MM.1S (cell line): ENCODE results near the gene CSTF3.

Experiments
- EZH2phosphoT487 ChIP-seq: fragments of 300-600 bp; sonication (generic); IDR thresholded peaks from 2 replicates; pipeline ENCODE4 v1.6.1; 2018; ENCODE audit warnings: antibody characterized with exemption, low read length
- TF ChIP-seq, protein P1 (sequence below): fragments of 300-600 bp; sonication (generic); IDR thresholded peaks from 2 replicates; pipeline ENCODE4 v1.5.1; 2016; ENCODE audit warnings: antibody characterized with exemption, low read length, mixed read lengths

DNA sequence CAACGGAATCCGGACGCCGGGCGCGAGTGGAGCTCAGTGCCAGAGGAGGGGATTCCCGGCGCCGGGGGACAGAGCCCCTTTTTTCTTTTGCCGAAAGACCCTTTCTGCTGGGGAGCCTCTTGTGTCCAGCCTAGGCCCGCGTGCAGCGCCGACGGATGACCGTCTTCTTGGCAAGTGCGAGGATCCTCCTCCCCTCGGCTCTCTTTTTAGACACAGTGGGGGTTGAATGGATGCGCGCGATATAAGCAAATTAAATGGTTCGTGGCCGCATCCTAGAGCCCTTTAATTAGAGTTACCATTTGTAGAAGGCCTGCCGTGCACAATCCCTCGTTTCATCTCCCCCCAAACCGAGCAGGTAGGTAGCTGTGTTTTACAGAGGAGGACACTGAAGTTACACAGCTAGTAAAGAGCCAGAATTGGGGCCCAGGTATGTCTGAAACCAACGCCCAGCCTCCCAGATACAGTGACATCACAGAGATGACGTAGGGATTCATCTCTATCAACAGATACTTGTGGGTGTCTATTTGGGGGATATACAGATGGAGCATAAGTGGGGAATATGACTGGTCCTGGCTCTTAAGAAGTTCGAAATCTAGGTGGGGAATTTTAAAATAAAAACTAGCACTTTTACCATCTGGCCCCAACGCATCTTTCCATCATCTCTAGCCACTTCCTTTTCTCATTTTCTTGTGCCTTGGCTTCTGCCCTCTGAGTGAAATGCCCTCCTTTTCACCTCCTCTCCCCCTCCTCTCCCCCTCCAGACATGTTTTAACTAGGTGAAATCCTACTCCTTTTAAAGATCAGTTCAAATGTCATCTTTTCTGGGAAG is 121.0 kb downstream of the CSTF3 start:
- TF ChIP-seq, protein P1, sequence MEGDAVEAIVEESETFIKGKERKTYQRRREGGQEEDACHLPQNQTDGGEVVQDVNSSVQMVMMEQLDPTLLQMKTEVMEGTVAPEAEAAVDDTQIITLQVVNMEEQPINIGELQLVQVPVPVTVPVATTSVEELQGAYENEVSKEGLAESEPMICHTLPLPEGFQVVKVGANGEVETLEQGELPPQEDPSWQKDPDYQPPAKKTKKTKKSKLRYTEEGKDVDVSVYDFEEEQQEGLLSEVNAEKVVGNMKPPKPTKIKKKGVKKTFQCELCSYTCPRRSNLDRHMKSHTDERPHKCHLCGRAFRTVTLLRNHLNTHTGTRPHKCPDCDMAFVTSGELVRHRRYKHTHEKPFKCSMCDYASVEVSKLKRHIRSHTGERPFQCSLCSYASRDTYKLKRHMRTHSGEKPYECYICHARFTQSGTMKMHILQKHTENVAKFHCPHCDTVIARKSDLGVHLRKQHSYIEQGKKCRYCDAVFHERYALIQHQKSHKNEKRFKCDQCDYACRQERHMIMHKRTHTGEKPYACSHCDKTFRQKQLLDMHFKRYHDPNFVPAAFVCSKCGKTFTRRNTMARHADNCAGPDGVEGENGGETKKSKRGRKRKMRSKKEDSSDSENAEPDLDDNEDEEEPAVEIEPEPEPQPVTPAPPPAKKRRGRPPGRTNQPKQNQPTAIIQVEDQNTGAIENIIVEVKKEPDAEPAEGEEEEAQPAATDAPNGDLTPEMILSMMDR = no peak
- no peak for TF ChIP-seq EZH2phosphoT487
